Measurements from ENCODE around the gene PNISR.
"Not testable (repeated sequence)": the region's sequence is repeated elsewhere in the genome, so short reads cannot be mapped to it uniquely, and the experiment has no call there.

PNISR gene, protein sequence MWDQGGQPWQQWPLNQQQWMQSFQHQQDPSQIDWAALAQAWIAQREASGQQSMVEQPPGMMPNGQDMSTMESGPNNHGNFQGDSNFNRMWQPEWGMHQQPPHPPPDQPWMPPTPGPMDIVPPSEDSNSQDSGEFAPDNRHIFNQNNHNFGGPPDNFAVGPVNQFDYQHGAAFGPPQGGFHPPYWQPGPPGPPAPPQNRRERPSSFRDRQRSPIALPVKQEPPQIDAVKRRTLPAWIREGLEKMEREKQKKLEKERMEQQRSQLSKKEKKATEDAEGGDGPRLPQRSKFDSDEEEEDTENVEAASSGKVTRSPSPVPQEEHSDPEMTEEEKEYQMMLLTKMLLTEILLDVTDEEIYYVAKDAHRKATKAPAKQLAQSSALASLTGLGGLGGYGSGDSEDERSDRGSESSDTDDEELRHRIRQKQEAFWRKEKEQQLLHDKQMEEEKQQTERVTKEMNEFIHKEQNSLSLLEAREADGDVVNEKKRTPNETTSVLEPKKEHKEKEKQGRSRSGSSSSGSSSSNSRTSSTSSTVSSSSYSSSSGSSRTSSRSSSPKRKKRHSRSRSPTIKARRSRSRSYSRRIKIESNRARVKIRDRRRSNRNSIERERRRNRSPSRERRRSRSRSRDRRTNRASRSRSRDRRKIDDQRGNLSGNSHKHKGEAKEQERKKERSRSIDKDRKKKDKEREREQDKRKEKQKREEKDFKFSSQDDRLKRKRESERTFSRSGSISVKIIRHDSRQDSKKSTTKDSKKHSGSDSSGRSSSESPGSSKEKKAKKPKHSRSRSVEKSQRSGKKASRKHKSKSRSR

DNA sequence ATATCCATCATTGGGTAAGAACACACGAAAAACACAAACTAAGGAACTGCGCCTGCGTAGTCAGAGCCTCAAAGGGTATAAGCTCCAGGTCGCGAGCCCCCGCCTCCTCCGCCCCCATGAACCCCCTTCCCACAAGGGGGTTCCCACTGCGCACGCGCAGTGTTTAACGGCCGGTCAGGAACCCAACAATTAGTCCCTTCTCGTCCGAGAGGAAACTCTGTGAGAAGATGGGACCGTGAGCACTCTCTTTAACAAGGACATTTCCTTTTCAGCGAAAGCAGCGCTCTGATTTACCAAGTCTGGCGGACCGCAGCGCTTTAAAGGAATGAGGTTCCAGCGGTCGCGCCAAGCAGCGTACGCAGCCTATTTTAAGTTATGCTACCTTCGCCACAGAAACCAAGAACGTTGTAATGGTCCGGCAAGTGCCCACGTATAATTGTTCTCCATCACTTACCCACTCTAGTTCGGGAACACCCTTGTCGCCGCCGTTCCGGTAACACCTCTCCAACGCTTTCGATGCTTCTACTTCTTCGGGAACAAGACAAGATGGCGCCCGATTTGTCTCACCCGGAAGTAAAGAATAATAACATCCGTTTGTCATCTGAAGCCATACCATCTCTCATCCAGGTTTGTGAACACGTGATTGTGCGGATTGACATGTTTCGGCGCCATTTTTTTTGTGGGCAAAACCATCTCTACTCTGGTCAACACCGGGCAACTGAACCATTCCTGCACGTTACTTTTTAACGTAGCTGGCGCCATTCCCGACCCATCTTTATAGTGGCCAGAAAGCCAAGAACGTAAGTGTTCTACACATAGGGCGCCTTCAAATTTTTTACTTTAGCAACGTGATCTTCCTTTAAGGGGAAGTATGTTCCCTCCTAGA is at the start of gene PNISR:
PNISR (minus strand) TSS at position 548 of the 886 bp plus-strand sequence. CDS start 10,649 bp downstream, outside the sequence.
- peak; percentile 96 for DNase-seq

DNA sequence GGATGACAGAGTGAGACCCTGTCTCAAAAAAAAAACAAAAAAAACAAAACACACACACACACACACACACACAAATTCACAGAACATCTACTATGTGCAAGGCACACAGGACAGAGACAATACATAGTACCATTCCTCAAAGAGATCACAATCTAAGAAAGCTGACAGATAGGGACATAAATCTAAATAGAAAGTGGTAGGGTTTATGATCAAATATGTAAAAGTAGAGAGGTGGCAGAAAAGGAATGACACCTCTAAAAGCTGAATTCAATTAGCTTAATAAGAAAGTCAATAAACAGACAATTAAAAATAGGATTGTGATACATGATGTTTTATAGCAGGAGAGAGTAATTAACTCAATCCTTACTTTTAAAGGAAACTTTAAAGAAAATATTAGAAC is 48.6 kb upstream of the PNISR start:
- DNase-seq, result no peak

DNA sequence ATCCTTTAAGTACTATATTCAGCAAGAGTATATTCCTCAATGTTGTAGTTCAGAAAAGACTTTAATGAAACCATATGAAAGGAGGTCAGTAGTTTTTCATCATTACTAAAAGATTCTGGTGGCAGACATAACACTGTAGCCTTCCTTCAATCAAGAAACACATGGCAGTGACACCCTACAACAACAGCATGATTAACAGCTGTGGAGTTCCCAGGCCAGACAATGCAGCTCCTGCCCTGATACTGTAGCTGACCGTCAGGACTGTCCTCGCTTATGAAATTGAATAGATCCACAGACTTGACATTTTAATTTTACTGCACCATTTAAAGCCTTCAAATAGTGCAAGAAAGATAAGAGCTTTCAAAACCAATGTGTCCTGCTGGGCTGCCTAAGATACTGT is 46.5 kb upstream of the PNISR start:
- no peak for DNase-seq

DNA sequence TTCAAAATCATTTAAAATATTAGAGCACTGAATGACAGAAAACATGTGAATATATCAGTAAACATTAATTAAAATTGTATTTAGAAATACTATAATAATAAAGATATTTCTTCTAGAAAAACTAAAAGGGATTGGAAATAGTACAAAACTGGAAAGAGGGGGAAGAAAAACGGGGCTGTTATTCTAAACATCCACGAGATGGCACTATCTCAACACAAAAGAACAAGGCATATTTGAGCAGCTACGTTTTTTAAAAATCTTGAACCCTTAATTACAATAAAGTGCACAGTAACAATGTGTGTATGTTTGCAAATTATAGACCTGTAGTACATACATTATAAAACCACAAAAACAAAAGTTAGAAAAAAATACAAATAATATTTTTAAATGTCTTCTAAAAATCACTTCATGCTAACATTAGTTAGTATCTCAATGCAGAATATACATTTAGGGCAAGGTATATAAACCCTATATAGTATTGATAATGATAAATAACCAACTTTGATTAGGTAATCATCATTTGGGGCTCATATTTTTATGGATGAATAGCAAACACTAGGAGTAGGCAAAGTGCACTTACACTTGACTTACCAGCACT is 42.5 kb upstream of the PNISR start:
- peak; percentile 44 for DNase-seq

DNA sequence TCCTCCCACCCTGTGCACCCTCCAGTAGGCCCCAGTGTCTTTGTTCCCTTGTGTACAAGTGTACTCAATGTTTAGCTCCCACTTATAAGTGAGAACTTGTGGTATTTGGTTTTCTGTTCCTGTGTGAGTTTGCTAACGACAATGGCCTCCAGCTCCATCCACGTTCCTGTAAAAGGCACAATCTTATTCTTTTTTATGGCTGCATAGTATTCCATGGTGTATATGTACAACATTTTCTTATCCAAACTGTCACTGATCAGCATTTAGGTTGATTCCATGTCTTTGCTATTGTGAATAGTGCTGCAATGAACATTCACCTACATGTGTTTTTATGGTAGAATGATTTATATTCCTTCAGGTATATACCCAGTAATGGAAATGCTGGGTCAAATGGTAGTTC is 34.0 kb upstream of the PNISR start:
- DNase-seq, result not testable (repeated sequence)

DNA sequence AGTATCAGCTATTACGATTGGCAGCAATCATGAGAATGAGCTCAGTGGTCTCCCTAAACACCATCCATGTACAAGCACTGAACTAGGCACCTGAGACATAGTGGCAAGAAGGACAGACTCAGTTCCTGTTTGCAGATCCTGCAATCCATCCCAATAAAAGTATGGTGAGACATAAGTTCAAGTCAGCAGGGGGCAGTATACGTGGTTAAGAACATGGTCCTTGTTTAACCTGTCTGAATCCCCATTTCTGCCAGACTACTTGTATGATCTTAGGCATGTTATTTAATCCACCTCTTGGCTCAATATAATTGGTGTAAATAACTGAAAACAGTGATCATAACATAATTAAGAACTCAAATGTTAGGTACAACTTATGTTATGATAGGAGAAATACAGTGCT is 33.2 kb upstream of the PNISR start:
- peak; percentile 7 for DNase-seq

DNA sequence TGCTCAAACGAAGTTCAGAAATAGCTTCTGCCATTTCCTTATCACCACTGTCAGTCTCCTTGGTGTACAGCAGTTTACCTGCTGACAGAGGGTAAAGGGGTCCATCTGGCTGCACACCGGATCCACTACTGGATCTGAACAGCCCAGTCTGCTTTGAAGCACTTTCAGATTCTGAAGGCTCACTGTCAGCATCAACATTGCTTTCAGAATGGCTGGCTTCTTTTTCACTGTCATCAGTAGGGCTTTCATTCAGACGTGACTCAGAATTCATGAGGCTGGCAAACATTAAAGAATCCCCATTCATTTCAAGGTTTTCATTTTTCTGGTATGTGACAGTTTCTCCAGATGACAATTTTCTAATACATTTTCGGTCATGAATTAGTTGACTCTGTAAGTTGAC is 21.0 kb upstream of the PNISR start:
- no peak for DNase-seq

DNA sequence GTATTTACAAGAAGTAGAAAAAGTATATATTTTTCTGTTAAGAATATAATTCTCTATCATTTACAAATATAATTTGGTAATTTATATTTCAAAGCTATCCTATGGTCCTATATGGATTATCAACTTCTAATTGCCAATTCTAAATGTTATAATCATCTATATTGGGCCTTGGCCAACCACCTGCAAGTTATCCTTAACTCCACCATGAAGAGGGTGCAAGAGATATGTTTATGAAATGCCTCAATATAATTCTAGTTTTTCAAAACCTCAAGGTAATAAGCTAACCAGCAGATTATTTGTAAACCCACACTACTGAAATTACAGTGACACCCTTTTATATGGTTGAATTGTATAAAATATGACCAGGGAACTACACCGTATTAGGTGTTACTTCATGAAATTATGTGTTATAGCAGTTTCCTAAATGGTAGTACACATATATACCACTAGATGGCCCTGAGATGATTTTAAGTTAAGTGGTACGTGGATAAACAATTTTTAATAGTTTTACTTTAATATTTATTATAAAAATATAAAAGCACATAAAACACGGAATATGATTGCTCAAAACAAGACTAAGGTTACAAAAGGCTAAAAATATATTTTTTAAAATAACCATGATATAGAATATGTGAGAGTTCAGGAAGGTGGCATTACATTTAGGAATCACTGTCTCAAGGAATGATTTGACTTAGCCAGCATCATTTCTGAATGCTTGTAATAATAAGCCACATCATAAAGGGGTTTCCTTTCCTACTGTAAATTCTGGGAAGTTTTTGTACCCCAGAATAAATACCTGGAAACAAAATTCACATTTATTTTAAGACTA is 9.8 kb upstream of the PNISR start:
- DNase-seq, result peak; percentile 53

DNA sequence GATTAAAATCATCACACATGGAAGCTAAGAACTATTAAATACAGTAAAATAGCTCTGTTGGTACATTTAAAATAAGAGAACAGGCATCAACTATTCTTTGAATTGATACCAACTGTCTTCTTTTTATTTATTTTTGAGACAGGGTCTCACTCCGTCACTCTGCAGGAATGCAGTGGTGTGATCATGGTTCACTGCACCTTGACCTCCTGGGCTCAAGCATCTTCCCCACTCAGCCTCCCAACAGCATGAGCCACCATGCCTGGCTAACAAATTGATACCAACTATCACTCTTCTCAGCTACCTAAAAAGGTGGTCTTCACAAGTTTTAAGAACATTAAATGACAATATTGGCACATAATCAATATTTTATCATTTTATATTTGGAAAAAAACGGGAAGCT is 7.8 kb upstream of the PNISR start:
- no peak for DNase-seq

DNA sequence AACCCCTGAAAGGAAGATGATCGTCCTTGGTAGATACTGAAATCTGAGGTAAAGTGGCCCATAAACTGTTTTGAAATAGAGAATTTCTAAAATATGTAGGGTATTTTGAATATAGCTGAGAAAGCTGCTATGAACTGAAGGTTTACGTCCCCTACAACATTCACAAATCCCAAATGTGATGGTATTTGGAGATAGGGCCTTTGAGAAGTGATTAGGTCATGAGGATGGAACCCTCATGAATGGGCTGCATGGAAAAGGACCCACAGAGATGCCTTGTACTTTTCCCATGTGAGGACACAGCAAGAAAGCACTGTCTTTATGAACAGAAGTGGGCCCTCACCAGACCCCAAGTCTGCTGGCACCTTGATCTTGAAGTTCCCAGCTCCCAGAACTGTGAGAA is 6.8 kb upstream of the PNISR start:
- no peak for DNase-seq

DNA sequence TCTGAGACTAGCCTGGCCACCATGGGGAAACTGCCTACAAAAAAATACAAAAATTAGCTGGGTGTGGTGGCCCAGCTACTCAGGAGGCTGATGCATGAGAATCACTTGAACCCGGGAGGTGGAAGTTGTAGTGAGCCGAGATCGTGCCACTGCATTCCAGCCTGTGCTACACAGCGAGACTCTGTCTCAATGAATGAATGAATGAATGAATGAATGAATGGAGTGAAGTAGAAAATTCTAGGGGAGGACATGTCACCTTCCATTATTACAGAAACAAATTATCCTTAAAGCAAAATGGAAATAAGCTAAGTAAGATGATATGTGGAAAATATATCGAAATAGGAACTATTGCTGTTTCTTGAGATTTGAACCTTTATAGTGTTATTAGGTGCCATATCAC is 2.9 kb upstream of the PNISR start:
- no peak for DNase-seq

DNA sequence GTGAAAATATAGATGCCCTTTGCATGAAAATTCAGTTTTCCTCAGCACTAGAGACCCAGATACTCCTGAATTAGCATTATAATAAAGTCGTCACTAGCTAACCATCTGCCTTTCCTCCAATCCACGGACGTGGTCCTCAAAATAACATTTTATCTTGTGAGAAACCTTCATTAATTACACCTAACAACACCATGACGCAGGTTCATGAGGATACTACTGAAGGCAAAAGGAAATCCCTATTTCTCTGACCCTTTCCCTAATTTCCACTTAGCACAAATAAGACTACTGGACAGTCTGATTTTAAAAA is 1.3 kb upstream of the PNISR start:
- DNase-seq, result no peak

DNA sequence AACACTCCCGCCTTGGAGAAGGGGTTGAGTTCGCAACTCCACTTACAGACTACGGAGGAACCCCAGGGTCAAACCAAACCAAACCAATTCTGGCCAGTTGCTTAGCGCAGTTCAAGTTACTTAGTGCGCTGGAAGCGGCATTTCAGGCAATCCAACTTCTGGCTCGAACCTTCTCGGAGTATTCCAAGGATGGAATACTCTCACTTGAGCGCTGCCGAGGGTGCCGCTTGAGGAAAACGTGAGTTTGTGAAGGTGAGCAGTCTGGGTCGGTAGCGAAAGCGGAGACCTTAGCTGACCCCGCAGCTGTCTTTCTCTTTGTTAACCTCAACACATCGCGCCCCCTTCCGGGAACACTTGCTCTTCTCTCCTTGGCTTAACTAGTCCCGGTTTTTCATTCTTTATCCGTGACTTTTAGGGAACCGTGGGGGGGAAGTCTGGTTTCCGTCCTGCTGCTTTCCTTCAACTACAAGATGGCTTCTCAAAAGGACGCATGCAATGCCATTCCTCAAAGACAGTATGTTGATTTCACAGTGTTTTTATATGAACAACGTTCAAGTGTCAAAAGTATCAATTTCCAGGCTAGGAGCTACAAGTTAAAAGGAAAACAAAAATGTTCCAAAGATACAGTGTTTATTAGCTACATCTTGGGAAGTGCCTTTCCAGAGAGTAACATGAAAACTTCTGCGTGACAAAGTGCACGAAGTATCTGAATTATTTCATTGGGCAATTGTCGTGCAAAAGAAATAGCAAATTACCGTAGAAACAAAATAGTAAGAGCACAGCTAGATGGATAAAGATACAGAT is 741 bp upstream of the PNISR start:
- peak; percentile 67 for DNase-seq

DNA sequence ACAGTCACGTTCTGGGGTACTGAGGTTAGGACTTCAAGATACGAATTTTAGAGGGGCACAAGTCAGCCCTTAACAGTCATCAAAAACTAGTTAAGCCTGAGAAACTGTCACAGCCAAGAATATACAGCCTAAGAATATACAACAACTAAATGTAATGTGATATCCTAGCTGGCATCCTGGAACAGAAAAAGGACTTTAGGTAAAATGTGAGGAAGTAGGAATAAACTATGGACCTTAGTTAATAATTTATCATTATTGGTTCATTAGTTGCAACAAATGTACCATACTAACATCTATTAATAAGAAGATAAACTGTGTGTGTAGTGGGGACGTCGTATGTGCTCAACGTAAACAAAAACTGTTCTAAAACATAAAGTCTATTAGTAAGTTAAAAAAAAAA is 1.1 kb downstream of the PNISR start:
- no peak for DNase-seq

DNA sequence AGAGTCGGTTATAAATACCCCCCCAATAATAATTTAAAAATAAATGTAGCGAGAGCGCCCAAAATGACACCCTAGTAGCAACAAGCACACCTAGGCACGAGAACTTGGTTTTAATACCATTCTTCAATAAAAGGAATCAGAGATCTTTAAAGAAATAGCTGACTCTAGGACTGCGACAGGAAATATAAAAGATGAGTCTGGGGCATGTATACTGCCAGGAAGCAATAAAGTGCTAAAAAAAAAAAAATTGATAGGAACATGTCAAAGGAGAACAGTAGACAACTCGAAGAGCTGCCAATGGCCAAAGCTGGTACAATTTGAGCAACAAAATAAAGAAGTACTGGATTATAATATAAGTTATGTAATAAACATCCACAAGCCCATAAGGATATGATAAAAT is 2.2 kb downstream of the PNISR start:
- DNase-seq, result no peak

DNA sequence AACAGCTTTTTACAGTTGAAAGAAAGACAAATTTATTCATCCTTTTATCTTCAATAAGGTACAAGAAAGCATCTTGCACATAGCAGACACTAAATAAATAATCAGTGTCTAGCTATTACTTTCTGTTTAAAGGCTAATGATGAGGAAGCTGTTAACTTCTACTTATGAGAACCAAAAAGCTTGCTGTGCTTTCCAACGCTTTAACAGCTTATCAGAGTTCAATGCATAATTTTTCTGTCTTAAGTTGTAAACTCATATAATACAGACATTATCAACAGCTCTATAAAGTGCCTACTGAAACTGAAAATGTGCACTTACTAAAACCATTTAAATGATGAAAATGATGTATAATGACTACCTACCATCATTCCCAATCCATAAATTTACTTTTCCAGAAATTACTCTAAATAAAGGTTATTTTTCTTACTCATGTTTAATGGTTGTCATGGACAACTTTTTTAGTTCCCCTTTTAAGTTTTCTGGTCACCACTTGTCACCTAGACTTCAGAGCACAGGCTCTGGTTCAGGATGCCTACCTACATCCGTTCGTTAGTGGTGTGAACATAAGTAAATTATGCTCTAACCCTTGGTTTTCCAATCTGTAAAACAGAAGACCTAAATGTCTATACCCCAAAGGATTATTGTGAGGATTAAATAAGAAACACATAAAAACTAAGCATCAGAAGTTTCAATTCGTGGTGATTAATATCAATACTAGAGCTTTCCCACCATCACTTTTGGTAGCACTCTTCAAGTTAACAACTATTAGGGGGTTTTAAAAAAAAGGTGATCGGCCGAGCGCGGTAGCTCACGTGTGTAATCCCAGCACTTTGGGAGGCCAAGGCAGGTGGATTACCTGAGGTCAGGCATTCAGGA is 8.0 kb downstream of the PNISR start:
- no peak for DNase-seq

DNA sequence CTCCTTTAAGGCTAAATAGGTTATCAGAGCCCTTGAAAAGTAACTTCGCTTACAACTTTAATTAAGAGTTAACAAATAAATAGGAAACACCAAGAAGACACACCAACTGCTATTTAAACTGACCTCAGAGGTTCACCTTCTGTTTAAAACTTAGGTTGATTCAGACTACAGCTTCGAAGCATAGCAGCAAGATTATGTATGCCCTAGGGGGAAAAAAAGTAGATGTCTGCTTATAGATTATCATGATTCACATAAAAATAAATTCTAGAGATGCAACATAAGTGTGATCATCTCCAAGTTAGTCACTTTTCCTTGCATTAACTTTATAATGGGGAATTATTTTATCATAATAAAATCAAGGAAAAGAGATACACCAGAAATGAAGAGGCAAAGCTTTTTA is 8.9 kb downstream of the PNISR start:
- no peak for DNase-seq

DNA sequence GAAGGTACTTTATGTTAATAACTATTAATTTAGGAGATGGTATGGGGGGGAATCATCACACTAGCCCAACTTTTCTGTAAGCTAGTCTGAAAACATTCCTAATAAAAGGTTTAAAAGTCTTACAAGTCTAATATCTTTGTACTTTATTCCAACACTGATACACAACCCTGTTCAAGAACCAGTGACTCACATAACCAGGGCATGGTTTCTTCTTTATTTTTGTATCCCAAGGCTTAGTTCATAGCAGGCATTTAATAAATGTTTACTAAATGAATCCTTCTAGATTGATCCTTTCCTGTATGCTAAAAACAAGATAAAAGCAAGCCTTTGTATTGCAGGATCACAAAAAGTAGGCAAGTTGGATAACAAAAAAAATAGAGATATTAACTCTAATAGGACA is 9.7 kb downstream of the PNISR start:
- DNase-seq, result no peak

DNA sequence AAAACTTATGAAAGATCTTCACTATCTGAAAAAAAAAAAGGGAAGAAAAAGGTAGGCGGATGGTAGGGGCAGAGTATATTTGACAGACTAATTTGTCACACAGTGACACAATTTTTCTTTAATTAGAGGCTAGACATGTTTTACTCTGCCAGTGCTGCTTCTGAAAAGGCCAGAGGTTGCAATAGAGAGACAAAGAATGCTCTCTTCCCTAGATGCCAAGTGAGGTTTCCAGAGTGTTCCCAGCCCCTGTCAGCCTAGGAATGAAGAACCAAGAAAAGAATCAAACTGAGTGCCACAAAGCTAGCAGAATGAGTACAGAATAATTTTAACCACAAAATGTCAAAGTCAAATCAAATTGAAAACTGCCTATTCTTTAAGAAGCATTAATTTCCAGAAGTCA is 13.0 kb downstream of the PNISR start:
- DNase-seq, result no peak

DNA sequence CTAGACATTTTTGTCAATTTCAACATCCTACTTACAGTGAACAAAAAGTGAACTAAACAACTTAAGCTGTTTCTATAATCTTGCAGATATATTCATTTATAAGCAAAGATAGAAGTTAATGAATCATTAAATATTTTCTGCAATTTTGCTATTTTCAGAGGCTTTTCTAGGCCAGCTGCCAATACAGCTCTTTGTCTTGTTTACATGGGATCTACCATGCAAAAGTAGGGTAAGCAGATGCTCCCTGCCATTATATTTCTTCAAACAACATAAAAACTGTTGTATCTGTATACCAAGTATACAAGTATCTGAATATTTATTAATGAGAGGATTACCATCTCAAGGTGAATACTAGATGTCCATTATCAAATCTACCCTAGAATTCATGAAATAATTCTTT is 15.4 kb downstream of the PNISR start:
- DNase-seq, result no peak

Data from CD4-positive, alpha-beta T cell treated with Interleukin-10 for 1 hour (primary cell).